EL (cell line): Measurements from ENCODE around the gene NOX4.
"Not testable (repeated sequence)": the region's sequence is repeated elsewhere in the genome, so short reads cannot be mapped to it uniquely, and the experiment has no call there.

Experiments
- DNase-seq: peaks from one replicate; pipeline ENCODE4 v3.0.0-alpha.2; 2016

NOX4 gene

GRCh38 chr11:89288004-89288403 lies 203.2 kb downstream of the NOX4 start:
- DNase-seq = not testable (repeated sequence)

GRCh38 chr11:89286601-89287000 lies 204.6 kb downstream of the NOX4 start:
- DNase-seq = not testable (repeated sequence)

- DNase-seq = not testable (repeated sequence)
Observed at GRCh38 chr11:89281032-89281677, 210.0 kb downstream of the NOX4 start.

GRCh38 chr11:89279176-89279575 lies 212.0 kb downstream of the NOX4 start:
- no peak for DNase-seq

GRCh38 chr11:89275966-89276365 lies 215.2 kb downstream of the NOX4 start:
- no peak for DNase-seq
